ENCODE data around the gene OLFML2B.

DNA sequence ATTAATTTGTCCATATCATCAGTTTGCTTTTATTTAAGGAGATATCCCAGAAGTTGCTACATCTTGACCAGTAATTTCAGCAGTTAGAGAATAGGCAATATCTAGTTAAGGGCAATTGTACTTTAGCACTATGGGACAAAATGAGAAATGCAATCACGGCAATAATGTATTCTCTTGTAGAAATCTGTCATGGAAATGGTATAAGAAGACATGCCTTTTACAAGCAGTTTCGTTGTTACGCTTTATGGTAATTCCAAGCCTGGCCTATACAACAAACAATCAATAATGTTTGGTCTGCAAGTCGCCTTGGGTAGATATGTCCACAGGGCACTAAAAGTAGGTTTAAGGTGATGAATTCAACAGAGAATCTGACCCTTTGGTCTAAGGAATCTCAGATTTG, 44.6 kb upstream of the OLFML2B start:
- TF ChIP-seq, protein P1, sequence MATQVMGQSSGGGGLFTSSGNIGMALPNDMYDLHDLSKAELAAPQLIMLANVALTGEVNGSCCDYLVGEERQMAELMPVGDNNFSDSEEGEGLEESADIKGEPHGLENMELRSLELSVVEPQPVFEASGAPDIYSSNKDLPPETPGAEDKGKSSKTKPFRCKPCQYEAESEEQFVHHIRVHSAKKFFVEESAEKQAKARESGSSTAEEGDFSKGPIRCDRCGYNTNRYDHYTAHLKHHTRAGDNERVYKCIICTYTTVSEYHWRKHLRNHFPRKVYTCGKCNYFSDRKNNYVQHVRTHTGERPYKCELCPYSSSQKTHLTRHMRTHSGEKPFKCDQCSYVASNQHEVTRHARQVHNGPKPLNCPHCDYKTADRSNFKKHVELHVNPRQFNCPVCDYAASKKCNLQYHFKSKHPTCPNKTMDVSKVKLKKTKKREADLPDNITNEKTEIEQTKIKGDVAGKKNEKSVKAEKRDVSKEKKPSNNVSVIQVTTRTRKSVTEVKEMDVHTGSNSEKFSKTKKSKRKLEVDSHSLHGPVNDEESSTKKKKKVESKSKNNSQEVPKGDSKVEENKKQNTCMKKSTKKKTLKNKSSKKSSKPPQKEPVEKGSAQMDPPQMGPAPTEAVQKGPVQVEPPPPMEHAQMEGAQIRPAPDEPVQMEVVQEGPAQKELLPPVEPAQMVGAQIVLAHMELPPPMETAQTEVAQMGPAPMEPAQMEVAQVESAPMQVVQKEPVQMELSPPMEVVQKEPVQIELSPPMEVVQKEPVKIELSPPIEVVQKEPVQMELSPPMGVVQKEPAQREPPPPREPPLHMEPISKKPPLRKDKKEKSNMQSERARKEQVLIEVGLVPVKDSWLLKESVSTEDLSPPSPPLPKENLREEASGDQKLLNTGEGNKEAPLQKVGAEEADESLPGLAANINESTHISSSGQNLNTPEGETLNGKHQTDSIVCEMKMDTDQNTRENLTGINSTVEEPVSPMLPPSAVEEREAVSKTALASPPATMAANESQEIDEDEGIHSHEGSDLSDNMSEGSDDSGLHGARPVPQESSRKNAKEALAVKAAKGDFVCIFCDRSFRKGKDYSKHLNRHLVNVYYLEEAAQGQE (IDR thresholded peaks at IDR 0.05; ENCODE audit: insufficient read depth in 1 of 2, low read depth in 2 of 2, low read length in 2 of 2): no peak
- TF ChIP-seq POLR2AphosphoS5 (IDR thresholded peaks at IDR 0.05; ENCODE audit: low read depth, low read length) (no peak), SIN3A (IDR thresholded peaks at IDR 0.05; ENCODE audit: borderline replicate concordance, insufficient read depth, low read length) (no peak)
